GM18519 (cell line): Measurements from ENCODE around the gene VDAC1.
A peak's percentile ranks its signal among the peaks of the same experiment; 100 is the strongest.
"Not testable (repeated sequence)": the region's sequence is repeated elsewhere in the genome, so short reads cannot be mapped to it uniquely, and the experiment has no call there.

Experiments used
- ATAC-seq: cut with Tn5 transposase; IDR thresholded peaks from one replicate; pipeline ENCODE4 v1.9.1; 2021; ENCODE audit warnings: mild to moderate bottlenecking, moderate library complexity; ENCODE audit not compliant: unreplicated experiment, low FRiP score

VDAC1 gene, protein sequence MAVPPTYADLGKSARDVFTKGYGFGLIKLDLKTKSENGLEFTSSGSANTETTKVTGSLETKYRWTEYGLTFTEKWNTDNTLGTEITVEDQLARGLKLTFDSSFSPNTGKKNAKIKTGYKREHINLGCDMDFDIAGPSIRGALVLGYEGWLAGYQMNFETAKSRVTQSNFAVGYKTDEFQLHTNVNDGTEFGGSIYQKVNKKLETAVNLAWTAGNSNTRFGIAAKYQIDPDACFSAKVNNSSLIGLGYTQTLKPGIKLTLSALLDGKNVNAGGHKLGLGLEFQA

DNA sequence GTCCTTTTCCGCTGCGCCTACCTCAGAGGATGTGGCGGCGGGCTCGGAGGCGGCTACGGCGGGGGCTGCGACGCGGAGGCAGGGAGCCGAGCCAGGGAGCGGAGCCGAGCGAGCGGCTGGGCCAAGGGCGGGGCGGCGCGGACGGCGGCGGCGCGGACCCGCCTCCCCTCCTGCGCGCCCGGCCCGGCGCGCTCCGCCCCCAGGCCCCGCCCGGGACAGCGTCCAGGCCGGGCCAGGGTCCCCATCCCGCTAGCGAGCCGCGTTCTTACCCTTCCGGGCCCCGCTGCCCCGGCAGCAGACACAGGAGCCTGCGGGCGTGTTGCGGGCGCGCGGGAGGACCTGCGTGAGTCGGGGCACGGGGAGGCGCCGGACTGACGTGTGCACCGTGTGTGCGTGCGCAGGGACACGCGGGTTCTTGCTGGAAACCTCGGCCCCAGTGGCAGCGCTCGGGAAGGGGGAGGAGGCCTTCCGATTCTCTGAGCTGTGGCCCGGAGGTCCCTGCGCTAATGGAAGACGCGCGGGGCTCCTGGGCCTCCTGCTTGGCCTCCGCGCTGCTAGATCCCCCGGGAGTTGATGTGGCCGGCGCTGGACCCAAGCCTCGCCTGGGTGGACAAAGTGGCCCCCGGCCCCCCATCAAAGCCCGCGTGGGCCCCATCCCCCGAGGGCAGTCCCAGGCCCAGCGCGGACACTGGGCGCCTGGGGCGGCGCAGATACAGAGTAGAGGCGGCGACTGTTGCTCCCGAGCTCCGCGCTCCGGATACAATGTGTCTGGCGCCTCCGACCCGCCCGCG, at the start of gene VDAC1:
Gene VDAC1, minus strand, starts transcription at position 350 of the 791 bp plus-strand sequence. CDS start 11,963 bp downstream, outside the sequence.
- ATAC-seq, result peak; percentile 50

DNA sequence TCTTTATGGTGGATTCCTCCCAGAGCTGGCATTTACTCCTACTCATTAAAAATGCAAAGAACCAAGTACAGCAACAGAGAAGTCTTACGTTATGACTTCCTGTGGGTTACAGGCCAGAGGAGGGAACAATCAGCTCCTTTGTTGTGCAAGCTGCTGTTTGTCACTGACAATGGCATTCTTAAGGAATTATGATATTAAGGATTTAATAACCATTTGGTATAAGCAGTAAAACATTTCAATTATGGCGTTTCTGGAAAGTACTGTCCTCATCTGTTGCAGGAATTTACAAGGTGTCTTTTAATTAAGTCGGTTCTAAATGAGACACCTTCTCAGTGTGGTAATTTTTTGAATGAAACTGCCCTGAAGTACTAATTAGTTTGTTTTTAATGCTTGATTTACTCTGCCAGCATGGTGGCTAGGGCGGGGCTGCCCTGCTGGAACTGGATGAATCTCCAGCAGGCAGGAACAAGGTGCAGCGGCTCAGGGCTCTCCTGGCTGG, 49.1 kb upstream of the VDAC1 start:
- ATAC-seq, result no peak

DNA sequence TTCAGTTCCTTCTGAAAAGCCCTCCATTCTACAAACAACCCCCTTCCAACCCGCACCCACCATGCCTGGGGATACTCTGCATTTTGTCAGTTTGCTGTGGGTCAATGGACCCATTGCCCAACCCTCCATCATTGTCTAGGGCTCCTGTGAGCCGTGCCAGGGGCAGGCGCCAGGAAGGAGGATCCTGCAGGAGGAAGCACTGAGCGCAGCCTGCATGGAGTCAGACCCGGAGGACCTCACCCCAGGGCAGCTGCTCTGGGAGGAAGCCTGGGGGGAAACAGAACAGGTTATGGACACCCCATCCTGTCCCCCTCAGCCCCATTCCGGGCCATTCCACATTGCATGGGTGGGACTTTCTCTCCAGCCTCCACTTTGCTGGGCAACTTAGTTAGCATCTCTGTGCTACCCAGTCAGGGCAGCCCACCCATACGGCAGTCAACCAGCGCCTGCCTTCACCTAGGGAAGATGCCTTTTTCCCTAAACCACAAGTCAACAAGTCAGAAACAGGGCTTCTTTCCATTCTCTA, 48.6 kb upstream of the VDAC1 start:
- no peak for ATAC-seq

DNA sequence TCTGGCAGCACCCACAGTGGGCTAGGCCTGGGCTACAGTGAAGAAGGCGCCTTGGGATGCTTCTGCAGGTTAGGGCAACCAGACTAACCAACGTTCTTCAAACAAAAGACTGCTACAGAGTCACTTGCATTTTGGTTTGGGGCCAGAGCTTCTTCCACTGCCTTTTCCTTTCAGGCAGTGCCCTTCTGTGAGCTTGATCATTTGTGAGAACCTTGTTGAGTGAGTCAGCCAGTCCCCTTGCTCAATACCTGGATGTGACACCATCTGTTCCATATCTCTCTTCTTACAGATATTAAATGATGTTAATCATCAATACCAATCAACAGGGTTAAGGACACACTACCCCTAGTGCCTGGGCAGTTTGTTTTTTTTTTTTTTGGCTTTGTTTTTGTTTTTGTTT, 46.5 kb upstream of the VDAC1 start:
- no peak for ATAC-seq

DNA sequence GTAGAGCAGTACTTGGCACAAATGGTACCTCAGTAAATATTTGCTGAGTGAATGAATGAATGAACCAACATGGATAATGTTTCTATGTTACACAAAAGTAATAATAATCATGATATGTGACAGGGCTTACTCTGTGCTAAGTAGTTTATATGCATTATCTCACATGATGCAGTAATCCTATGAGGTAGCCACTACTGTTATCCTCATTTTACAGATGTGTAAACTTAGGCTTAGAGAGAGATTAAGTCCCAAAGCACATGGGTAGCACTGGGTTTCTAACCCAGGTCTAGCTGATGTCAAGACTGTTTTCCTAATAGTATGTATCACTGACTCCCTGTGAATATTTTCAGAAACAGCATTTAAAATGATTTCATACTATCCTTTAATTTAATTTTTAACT, 44.1 kb upstream of the VDAC1 start:
- ATAC-seq, result no peak

DNA sequence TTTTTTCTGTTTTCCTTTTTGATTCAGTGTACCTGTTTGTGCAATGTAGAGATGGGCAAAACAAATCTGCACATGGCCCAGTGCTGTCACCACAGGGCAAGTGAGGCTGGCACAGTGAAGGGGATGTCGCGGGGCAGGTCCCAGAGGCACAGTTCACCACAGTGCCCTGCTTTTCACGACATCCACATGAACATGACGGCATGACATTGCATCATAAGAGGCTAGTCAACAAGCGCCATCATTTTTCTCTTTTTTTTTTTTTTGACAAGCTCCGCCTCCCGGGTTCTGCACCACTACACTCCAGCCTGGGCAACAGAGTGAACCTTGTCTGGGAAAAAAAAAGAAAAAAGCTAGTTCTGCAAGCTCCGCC, 42.9 kb upstream of the VDAC1 start:
- ATAC-seq, result no peak

DNA sequence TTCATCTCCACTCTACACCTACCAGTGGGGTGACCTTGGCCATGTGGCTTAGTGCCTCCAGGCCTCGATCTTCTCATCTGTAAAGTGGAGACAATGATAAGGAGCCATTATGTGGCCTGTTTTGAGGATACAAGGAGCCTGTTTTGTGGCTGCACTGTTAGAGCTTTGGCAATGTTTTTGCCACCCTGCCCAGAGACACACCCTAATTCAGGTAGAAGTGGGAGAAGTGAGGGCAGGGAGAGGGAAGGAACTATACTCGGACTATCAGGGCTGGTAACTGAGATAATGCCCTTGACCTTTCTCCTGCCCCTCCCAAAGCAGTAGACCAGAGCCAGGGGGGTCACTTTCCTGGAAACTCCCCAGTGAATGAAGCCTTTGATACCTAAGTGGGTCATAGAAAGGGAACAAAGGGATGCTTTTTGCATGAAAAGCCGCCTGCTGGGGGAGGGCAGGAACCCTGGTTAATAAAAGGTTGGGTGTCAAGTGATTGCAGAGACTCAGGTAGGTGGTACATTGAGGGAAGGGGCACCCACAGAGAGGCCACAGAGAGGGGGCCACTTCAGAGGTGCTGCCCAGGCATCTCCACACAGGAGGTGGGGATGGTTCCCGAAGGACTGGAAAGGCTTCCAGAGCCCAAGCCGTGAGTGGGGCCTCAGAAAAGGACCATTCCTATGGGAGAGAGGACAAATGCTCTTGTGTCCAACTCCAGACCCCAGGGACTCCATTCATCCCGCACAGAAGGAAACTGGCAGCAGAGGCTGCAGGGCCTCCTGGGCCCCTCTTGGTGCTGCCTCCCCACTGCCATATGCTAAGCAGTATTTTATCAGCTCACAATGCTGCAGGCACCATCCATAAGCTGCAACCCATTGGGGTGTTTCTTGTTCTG, 42.3 kb upstream of the VDAC1 start:
- no peak for ATAC-seq

DNA sequence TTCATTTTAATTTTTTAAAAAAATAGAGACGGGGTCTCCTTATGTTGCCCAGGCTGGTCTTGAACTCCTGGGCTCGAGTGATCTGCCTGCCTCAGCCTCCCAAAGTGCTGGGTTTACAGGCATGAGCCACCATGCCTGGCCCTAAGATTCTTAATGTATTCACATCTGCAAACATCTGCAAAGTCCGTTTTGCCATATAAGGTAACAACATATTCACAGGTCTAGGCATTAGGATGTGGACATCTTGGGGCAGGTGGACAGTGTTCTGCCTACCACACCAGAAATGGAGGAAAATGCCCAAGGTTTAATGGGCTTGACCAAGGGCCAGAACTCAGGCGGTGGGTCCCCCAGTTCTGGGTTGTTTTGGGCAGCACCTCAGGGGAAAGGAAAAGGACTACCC, 41.6 kb upstream of the VDAC1 start:
- ATAC-seq, result no peak

DNA sequence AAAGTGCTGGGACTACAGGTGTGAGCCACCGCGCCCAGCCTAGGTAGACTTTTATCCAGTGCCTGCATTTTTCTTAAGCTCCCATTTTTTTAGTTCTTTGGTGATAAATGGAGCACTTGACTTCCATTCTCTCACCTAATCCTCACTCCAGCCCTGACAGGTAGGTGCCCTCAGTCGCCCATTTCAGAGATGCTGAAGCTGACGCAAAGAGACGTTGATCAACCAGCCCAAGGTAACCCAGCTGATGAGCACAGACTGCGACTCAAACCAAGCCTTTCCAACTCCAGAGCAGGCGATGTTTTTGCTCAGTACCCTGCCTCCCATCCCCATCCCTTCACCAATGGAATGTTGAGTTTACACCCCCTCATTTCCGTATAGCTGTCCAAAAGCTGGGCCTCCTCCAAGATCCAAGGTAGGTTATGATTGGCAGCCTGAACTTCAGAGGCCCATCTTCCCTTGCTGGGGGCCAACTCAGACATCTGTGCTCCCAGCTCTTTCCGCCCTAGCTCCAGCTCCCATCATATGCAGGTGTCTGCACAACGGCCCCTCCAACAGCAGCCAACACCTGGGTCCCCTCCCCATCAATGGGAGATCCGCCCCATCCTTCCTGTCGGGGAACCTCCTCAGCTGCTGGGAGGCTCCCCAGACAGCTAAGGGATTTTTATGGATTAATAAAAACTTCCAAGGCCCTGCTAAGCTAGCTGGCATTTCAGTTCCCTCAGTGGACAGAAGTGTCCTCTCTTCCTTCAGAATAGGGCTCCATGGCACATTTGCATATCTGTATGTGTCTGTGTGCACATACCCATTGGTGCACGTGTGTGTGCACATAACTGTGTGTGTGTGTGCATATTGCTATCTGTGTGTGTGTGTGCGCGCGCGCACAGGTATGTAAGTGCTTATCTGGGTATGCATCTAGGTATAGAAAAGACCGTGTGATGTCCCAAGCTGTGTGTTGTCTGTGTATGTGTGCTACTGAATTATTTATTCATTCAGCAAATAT, 39.3 kb upstream of the VDAC1 start:
- no peak for ATAC-seq

DNA sequence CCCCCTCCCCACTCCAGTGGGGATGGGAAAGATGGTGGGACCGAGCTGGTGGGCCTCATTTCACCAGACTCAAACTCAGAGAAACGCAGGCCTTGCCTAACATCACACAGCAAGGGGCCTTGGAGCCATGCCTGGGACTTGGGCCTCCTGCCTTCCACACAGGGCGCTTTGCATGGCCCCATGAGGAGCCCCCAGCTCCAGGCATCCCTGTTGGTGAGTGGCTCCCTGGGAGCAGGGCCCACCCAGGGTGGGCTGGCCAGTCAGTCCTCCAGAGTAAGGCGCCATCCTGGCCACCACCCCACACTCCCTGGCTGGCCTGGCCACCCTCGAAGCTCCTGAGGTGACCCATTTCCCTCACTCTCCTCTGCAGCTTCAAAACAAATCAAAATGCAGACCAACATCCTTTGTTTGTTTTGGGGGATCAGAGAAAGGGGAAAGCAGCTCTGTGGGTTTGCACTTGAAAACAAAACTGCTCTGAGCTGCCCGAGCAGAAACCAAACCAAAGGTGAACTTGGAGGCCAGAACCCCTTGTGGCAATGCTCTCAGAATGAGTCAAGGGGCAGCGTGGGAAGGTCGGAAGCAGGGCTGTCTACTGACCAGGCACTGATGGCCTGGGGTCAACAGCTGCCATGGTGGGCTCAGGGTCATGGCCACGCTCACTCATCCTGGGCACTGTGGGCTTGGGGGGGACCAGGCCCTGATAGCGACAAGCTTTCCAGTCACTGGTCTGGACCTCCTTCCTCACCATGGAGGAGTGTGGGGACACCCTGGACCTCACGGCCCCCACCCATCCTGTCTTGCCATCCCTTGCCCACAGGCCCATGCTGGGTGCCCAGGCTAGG, 37.0 kb upstream of the VDAC1 start:
- ATAC-seq, result no peak

DNA sequence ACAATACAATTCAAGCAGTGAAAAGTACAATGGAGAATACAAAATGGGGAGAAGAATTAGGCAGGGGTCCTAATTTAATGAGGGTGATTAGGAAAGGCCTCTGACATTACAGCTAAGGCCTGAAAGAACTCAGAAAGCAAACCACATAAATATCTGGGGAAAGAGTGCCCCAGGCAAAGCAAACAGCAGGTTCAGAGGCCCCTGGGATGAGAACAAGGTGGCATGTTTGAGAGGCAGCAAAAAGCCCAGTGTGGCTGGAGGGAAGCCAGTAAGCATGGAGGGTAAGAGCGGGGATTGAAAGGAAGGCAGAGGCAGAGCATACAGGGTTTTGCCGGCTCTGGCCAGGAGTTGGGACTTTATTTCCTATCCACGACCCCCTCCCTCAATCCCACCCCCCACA, 33.4 kb upstream of the VDAC1 start:
- no peak for ATAC-seq

DNA sequence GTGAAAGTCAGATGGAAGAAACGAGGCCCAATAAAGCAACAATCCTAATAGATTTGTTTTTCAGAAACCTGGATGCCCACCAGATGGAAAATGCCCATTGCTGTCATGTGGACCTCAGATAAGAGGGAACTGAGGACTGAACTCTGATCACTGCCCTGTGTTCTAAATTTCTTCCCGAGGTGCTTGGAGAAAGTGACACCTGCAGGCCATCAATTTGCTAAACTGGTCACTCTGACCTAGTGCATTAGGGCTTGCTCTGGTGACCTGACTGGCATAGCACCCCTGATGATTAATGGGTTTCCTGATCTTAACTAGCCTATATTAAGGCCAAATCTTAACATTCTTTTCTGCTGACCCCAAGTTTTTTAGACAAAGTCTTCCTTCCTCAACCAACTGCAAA, 32.4 kb upstream of the VDAC1 start:
- no peak for ATAC-seq

DNA sequence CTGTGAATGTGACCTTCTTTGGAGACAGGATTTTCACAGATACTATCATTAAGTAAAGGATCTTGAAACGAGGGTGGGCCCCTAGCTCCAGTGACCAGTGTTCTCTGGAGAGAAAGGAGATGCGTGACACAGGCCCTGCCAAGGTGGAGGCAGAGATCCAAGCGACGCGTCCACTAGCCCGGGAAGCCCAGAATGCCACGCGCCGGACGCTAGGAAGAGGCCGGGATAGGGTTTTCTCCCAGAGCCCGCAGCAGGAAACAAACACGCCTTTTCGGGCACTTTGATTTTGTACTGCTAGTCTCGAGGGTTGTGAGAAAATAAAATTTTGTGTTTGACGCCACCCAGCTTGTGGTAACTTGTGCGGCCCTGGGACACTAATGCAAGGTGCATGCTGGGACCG, 29.6 kb upstream of the VDAC1 start:
- ATAC-seq, result no peak

DNA sequence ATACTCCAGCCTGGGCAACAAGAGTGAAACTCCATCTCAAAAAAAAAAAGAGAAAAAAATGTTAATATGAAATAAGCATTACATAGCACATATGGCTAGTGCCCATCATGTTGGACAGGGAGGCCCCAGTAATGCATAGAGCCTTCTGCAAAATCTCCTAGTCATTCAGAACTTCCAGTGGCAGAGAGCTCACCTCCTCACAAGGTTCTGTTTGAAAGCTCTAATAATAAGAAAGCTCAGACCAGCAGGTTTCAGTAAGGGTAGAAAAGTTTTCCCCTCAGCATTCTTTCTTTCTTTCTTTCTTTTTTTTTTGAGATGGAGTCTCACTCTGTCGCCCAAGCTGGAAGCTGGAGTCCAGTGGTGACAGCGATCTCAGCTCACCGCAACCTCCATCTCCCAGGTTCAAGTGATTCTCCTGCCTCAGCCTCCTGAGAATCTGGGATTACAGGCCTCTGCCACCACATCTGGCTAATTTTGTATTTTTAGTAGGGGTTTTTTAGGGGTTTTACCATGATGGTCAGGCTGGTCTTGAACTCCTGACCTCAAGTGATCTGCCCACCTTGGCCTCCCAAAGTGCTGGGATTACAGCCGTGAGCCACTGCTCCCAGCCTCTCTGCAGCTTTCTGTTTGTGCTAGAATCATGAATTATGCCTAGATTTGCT, 25.7 kb upstream of the VDAC1 start:
- not testable (repeated sequence) for ATAC-seq

DNA sequence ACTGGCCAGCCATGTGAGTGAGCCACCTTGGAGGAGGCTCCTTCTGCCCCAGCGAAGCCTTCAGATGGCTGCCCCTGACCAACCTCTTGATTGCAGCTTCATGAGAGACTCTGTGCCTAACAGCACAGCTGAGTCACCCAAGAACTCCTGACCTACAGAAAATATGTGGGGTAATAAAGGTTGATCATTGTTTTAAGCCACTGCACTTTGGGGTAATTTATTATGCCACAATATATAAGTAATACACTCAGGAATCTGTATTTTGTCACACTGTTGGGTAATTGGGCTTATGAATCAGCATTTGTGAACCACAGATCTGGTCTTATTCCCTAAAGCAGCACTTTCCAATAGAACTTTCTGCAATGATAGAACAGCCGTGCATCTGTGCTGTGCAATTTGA, 24.4 kb upstream of the VDAC1 start:
- ATAC-seq, result no peak

DNA sequence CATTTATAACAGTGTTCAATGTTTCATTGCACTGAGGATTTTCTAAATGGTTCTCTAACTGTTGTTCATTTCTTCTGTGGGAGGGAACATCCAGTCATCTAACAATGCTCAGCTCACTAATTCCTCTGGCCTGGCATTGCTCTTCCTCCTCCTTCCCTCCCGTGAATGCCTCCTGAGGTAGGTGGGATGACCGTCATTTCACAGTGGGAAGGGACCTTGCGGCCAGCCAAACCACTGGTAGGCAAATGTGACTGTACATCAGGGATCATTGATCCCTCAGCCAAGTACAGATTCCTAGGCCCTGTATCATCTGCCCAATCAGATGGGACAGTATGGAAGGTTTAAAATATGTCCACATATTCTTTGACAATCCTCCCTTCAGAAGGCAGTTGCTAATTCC, 23.7 kb upstream of the VDAC1 start:
- ATAC-seq, result no peak

DNA sequence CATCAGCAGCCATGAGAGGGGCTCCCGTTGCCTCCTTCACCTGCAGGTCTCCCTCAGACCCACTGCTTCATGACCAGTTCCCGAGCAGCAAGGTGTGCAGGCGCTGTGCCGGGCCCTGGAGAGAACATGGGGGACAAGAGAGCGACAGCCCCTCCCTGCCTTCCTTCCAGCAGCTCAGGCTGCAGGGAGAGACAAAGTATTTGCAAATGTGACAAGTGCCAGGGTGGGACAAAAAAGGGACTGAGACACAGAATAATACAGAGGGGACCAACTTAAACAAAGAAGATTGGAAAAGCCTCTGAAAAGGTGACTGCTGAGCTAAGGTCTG, 22.5 kb upstream of the VDAC1 start:
- ATAC-seq, result no peak

DNA sequence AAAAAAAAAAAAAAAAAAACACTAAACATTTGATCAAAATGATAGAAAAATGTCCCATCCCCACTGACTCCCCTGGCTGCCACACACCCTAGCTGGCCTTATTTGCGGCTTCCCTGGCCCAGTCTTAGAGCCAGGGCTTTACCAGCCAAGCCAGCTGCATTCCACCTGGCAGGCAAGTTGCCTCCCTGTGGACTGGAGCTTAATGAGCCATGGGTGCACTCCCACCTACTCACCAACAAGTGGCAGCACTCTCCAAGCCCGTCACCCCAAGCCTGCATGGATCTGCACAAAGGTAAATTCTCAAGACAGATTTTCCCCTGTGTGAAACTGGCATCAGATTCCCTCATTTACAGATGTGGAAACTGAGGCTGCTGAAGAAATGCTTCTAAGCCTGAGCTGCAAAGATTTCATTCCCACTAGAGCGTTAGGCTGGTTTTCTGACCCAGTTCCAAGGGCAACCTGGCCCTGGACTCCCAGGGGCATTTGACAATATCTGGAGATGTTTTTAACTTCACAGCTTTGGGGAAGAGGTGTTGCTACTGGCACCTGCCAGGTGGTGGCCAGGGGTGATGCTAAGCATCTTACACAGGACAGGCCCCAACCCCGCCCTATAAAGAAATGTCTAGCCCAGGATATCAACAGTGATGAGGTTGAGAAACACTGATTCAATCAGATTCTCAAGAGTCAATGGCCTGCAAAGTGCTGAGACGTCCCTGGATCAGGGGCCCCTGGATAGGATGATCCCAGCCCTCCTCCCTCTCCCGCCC, 21.9 kb upstream of the VDAC1 start:
- no peak for ATAC-seq
